Middle frontal gyrus (tissue), 1 donor: ENCODE measurements around the gene COBL.
A peak's percentile ranks its signal among the peaks of the same experiment; 100 is the strongest.

Source experiments
- DNase-seq: peaks from one replicate; pipeline ENCODE4 v3.0.0-alpha.2; 2015; ENCODE audit warnings: low spot score; ENCODE audit errors: extremely low spot score

COBL gene

GRCh38 chr7:51278797-51279196 is 37.8 kb downstream of the COBL start:
- DNase-seq = no peak

- DNase-seq = no peak
Observed at GRCh38 chr7:51276967-51277366, 39.6 kb downstream of the COBL start.

DNA sequence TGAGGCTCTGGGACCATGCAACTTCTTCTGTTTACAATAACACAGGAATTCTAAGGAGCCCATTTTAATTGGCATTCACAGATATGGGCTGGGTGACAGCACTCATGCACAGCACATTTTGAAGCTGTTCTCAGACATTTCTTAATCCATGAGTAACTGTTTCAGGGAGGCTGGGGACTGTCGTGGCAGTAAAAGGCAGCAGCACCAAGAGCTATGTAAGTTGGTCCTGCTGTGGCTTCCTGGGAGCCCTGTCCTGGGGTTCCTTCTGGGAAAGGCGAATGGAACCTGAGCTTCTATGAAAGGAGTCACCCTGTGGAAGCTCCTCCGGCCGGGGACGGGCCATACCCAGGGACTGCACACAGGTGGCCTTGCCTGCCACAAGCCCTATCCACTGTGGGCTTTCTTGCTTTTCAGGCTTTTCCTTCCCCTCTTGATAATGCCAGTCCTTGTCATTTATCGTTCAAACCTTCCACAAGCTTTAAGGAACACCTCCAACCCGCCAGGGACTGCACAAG is 40.5 kb downstream of the COBL start:
- no peak for DNase-seq

DNA sequence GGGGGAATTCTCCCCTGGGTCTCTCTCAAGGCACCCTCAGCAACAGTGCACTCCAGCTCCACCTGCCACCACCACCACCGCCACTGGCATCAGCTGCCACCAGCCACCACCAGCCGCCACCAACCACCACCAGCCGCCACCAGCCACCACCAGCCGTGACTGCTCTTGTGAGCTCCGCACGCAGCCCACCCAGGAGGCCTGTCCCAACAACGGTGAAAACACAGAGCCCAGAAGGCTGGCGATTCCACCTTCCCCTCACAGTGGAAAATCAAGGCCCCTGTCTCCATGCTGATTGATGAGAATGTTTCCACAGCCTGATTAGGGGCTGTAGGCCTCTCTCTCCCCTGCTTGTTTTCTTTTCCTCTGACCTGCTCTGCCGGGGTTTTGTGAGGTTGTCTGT is 41.1 kb downstream of the COBL start:
- DNase-seq = no peak

- DNase-seq = no peak
Observed at GRCh38 chr7:51274955-51275354, 41.7 kb downstream of the COBL start.

DNA sequence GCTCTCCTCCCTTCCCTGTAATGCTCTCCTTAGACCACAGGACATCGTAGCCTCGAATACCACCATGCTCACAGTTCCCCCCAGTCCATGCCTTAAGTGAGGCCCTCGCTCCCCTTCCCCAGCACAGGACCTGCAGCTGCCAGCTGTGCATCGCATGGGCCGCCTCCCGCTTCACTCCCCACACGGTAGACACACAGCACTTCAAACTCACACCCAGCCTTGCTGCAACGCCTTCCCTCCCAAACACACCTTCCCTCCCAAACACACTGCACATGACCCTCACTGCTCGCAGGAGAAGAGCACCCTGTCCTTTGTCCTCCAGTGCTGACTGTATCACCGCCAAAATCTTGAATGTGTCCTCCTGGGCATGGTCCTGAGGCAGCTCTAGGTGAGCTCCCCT is 42.6 kb downstream of the COBL start:
- DNase-seq = no peak

DNA sequence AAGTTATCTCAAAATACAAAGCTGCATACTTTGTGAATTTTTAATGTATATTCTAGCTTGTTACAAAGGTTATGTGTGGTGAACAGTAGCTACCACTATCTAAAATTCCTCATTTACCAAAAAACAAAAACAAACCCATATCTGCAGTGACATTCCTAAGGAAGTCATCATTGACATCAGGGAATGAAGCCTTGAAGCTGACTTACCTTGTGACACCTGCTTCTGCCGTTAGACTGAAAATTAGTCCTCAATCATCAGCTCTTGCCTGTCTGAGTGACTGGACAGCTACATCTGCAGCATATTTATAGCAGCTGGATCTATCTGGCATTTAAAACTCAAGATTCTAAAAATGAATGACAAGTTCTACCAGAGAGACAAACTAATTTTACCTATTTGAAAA is 43.2 kb downstream of the COBL start:
- DNase-seq = peak; percentile 1

GRCh38 chr7:51270965-51271364 is 45.6 kb downstream of the COBL start:
- peak; percentile 2 for DNase-seq

- DNase-seq = no peak
Observed at GRCh38 chr7:51269911-51270310, 46.7 kb downstream of the COBL start.

- DNase-seq = no peak
Observed at GRCh38 chr7:51269321-51269720, 47.3 kb downstream of the COBL start.

DNA sequence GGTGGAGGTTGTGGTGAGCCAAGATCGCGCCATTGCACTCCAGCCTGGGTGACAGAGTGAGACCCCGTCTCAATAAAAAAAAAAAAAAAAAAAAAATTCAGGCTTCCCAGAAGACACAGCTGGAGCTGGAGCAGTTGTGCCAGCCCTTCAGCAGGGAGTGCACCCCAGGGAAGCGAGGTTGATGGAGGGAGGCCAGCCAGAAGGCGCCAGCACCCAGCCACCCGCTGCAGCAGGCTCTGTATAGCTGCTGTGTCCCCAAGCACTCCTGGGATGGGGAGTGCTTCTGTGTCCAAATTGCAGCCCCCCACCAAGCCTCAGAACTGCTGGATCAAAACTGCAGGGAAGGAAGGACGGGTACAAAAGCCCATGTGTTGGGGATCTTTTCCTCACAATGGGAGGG is 47.8 kb downstream of the COBL start:
- DNase-seq = no peak

- DNase-seq = no peak
Observed at GRCh38 chr7:51267169-51267568, 49.4 kb downstream of the COBL start.

- no peak for DNase-seq
Observed at GRCh38 chr7:51265066-51265907, 51.3 kb downstream of the COBL start.

DNA sequence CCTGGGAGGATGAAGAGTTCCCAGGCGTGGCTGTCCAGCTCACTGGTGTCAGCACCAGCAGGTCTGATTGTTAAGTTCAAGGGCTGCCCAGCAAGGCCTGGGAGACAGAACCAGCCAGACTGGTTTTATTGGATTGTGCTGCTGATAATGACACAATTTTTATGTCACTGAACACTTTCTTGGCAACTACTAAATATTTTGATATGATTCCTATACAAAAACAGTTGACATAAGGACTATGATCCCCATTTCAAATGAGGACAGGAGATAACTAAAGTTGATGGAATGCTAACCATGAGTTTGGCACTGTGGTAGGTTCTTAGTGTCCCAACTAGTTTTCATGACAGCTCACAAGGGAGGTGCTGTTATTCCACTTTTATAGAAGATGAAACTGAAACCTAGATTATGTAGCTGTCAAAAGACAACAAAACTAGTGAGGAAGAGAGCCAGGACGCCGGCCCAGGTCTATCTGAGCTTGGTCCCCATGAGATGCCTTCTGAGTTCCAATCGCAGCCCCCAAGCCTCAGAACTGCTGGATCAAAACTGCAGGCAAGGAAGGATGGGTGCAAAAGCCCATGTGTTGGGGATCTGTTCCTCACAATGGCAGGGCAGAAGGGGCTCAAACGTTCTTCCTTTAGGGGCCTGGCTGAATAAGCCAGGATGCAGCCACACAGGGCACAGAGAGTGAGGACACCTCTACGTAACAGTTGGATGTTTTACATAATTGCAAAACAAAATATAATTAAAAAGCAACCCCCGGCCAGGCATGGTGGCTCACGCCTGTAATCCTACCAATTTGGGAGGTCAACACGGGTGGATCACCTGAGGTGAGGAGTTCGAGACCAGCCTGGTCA is 52.8 kb downstream of the COBL start:
- DNase-seq = peak; percentile 2

DNA sequence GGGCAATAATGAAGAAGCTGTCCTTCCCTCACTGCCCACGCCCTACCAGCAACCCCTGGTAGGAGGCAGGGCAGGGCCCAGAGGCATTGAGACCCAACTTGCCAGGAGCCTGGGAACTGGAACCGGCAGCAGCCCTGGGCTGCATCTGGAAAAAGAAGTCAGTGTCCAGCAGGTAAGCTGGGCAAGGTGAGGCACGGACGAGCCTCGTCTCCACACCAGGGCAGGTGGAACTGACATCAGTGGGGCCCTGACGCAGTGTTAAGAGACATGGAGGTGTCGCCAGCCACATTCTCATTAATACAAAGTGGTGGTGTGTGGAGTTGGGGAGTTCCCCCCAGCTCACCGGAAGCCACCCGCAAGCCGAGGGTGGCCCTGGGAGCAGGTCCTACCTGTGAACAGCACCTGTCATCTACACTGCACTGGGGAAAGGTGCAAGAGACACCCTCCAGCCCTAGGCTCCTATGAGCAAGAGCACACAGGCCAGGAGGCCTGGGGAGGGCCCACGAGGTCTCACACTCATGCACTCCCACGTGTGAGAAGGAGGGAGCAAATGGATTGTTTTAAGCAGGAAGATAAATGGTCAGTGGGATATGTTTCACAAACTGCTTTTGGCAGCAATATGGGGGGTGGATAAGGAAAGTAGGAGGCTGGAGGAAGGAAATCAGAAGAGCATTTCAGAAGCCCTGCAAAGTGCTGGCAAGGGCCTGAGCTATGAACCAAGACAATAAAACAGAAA is 53.6 kb downstream of the COBL start:
- DNase-seq = no peak

- no peak for DNase-seq
Observed at GRCh38 chr7:51261950-51262795, 54.4 kb downstream of the COBL start.

GRCh38 chr7:51261117-51261835 is 55.3 kb downstream of the COBL start:
- DNase-seq = no peak

GRCh38 chr7:51260516-51260915 is 56.1 kb downstream of the COBL start:
- no peak for DNase-seq

GRCh38 chr7:51259766-51260165 is 56.8 kb downstream of the COBL start:
- DNase-seq = no peak

DNA sequence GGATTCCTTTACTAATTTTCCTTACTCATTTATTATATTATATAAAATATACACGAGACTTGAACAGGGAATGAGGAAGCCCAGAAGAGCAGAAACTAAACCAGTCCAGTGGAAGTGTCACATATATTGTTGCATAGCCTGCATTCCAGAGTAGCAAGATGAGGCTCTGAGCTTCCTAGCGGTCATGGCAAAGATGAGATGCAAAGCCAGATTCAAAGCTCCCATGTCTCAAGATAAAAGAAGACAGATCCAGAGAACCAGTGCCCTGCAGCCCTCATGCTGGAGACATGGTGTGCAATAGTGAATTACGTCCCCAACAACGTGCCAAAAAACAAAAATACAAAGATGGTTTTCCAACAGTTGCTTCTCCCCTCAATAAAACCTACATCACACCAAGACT is 59.7 kb downstream of the COBL start:
- no peak for DNase-seq
